Measurements from ENCODE around the gene RNF181. TPM values are rescaled to one million over a fixed set of nuclear protein-coding genes. Genes with fewer than 3 reads are reported as not detected.

RNF181 gene
- total RNA-seq, 4 donors from 2014 or later: 23.9 to 164 (median 141) TPM

DNA sequence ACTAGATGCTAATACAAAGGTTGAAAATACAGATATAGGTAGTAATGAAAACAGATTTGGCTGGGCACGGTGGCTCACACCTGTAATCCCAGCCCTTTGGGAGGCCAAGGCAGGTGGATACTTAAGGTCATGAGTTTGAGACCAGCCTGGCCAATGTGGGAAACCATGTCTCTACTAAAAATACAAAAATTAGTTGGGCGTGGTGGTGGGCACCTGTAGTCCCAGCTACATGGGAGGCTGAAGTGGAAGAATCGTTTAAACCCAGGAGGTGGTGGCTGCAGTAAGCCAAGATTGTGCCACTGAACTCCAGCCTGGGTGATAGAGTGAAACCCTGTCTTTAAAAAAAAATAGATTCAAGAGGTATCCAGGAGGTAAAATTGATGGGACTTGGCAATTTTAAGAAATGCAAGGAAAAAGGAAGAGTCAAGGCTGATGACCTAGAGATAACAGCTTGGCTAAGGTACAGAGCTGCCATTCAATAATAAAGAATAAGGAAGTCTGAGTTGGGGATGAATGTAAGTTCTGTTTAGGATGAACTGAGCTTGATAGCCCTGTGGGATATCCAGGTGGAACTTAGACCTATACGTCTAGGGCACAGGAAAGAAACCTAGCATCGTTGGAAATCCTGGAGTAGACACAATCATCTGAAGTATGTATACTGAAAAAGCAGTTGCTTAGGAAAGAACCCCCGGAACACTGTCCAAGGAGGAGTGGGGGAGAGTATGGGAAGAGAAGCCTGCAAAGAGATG, 47.5 kb upstream of the RNF181 start:
- in situ Hi-C loops (cut with MboI; ENCODE audit: low pct_ligation_motif_present in 1 of 4, low pct_unique_long_range_greater_than_20kb in 1 of 4, low sequenced_read_pairs in 3 of 4): loop anchor here in 1 of 4 donors (5.0 kb wide), 1 partner anchor 126 kb away; no protein-coding TSS in a partner anchor
- no peak for DNase-seq
- Histone ChIP-seq H3K9me3 (no peaks in the 10 kb centered on the region), H3K36me3 (peaks cover 0 to 35% (median 17%) of the 10 kb centered on the region in 4 donors), H3K27ac (peak overlapping the region in 1 of 4 donors; percentile 13), H3K4me3 (no peak overlapping the region), H3K27me3 (no peaks in the 10 kb centered on the region), H3K4me1 (peaks cover 0 to 14% (median under 1%) of the 10 kb centered on the region in 4 donors)
- intact Hi-C loops (cut with DNase I; ENCODE audit: low total_unique reads): no loop called here
- no peak for TF ChIP-seq EP300 (IDR thresholded peaks at IDR 0.05; ENCODE audit: low read depth)
- peak; percentile 18 for TF ChIP-seq POLR2A (IDR thresholded peaks at IDR 0.05)
- TF ChIP-seq, protein P1, sequence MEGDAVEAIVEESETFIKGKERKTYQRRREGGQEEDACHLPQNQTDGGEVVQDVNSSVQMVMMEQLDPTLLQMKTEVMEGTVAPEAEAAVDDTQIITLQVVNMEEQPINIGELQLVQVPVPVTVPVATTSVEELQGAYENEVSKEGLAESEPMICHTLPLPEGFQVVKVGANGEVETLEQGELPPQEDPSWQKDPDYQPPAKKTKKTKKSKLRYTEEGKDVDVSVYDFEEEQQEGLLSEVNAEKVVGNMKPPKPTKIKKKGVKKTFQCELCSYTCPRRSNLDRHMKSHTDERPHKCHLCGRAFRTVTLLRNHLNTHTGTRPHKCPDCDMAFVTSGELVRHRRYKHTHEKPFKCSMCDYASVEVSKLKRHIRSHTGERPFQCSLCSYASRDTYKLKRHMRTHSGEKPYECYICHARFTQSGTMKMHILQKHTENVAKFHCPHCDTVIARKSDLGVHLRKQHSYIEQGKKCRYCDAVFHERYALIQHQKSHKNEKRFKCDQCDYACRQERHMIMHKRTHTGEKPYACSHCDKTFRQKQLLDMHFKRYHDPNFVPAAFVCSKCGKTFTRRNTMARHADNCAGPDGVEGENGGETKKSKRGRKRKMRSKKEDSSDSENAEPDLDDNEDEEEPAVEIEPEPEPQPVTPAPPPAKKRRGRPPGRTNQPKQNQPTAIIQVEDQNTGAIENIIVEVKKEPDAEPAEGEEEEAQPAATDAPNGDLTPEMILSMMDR (IDR thresholded peaks at IDR 0.05): no peak
- TF ChIP-seq POLR2AphosphoS5 (IDR thresholded peaks at IDR 0.05): peak in 1 of 3 donors; percentile 10
- WGBS, 2 donors (ENCODE audit: low coverage in 1 of 2): 55 to 68% methylated on average over 6 of the region's 6 CpGs

DNA sequence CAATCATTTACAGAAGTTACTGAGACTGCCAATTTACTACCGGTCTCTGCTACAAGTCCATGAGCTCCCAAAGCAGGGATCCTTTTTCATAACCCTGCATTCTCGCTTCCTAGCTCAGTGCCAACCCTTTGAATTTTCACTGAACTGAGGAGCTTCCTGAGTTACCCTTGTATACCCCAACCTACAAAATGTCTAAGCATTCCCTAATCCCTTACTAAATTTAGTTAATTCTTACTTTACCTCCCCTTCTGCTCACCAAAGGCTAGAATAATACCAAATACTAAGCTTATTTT, 47.0 kb upstream of the RNF181 start:
- Histone ChIP-seq H3K4me3 (no peak overlapping the region), H3K36me3 (peaks cover 0 to 31% (median 14%) of the 10 kb centered on the region in 4 donors), H3K27ac (peak overlapping the region in 2 of 4 donors; percentile 0 to 13), H3K4me1 (peaks cover 0 to 9% (median 0%) of the 10 kb centered on the region in 4 donors), H3K9me3 (no peaks in the 10 kb centered on the region), H3K27me3 (no peaks in the 10 kb centered on the region)
- in situ Hi-C loops (cut with MboI; ENCODE audit: low pct_ligation_motif_present in 1 of 4, low pct_unique_long_range_greater_than_20kb in 1 of 4, low sequenced_read_pairs in 3 of 4): loop anchor here in 1 of 4 donors (5.0 kb wide), 1 partner anchor 126 kb away; no protein-coding TSS in a partner anchor
- WGBS, 2 donors (ENCODE audit: low coverage in 1 of 2): 60 to 71% methylated on average over 2 of the region's 2 CpGs
- intact Hi-C loops (cut with DNase I; ENCODE audit: low total_unique reads): no loop called here
- DNase-seq: no peak
- no peak for TF ChIP-seq POLR2A (IDR thresholded peaks at IDR 0.05)
- TF ChIP-seq POLR2AphosphoS5 (IDR thresholded peaks at IDR 0.05): no peak
- TF ChIP-seq, protein P1 (IDR thresholded peaks at IDR 0.05): no peak
- no peak for TF ChIP-seq EP300 (IDR thresholded peaks at IDR 0.05; ENCODE audit: low read depth)

DNA sequence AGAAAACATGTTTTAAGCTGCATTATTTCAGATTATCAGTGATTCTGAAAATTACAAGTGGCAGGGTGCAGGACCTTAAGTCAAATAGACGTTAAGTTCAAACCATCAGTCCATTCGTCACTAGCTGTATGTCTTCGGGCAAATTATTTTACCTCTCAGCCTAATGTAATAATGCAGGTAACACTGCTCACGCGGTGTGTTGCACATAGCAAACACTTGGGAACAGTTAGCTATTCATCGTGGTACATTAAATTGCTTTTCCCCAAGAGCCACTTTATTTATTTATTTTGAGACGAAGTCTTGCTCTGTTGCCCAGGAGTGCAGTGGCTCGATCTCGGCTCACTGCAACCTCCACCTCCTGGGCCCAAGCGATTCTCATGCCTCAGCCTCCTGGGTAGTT, 46.5 kb upstream of the RNF181 start:
- H3K27ac ChIP-seq: peak overlapping the region; percentile 9 to 40 (median 35)
- peaks cover 0 to 8% (median 0%) of the 10 kb centered on the region in 4 donors for H3K4me1 ChIP-seq
- no peak for TF ChIP-seq POLR2A (IDR thresholded peaks at IDR 0.05)
- TF ChIP-seq EP300 (IDR thresholded peaks at IDR 0.05; ENCODE audit: low read depth): no peak
- TF ChIP-seq POLR2AphosphoS5 (IDR thresholded peaks at IDR 0.05): no peak
- TF ChIP-seq, protein P1 (IDR thresholded peaks at IDR 0.05): no peak
- DNase-seq: no peak
- no peaks in the 10 kb centered on the region for H3K27me3 ChIP-seq
- in situ Hi-C loops (cut with MboI; ENCODE audit: low pct_ligation_motif_present in 1 of 4, low pct_unique_long_range_greater_than_20kb in 1 of 4, low sequenced_read_pairs in 3 of 4): loop anchor here in 1 of 4 donors (5.0 kb wide), 1 partner anchor 127 kb away; no protein-coding TSS in a partner anchor
- intact Hi-C loops (cut with DNase I; ENCODE audit: low total_unique reads): no loop called here
- H3K36me3 ChIP-seq: peaks cover 0 to 30% (median 15%) of the 10 kb centered on the region in 4 donors
- H3K9me3 ChIP-seq: no peaks in the 10 kb centered on the region
- 92 to 94% methylated on average over 7 to 10 of the region's 10 CpGs for WGBS, 2 donors (ENCODE audit: low coverage in 1 of 2)
- no peak overlapping the region for H3K4me3 ChIP-seq

DNA sequence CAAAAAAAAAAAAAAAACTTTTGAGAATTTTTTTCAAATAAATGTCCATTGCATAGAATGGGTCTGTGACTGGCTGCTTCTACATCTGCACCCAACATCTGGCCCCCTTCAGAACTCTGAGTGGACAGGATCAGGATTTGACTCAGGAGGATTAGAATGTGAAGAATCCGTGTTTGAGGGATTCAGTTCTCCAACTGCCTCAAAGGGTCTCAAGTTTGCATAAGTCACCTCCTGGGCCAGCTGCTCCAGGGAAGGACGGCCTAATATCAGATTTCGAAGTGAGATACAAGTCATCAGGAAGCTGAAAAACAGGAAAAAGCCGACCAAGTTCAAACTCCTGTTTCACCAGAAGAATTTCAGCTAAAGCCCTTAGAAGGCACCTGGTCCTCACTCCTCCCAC, 45.7 kb upstream of the RNF181 start:
- WGBS, 2 donors (ENCODE audit: low coverage in 1 of 2): 53% methylated on average over 4 of the region's 4 CpGs; no CpG with 5 or more reads in 1 of the 2 donors
- Histone ChIP-seq H3K4me3 (no peak overlapping the region), H3K4me1 (peaks cover 0 to under 1% (median 0%) of the 10 kb centered on the region in 4 donors), H3K27me3 (no peaks in the 10 kb centered on the region), H3K36me3 (peaks cover 0 to 31% (median 11%) of the 10 kb centered on the region in 4 donors), H3K27ac (peak overlapping the region; percentile 40 to 52 (median 48)), H3K9me3 (no peaks in the 10 kb centered on the region)
- in situ Hi-C loops (cut with MboI; ENCODE audit: low pct_ligation_motif_present in 1 of 4, low pct_unique_long_range_greater_than_20kb in 1 of 4, low sequenced_read_pairs in 3 of 4): loop anchor here in 3 of 4 donors (5.0 kb wide), 1 partner anchor 128 kb away; no protein-coding TSS in a partner anchor
- TF ChIP-seq POLR2AphosphoS5 (IDR thresholded peaks at IDR 0.05) (peak in 1 of 3 donors; percentile 19), POLR2A (IDR thresholded peaks at IDR 0.05) (no peak), EP300 (IDR thresholded peaks at IDR 0.05; ENCODE audit: low read depth) (no peak)
- TF ChIP-seq, protein P1 (IDR thresholded peaks at IDR 0.05): no peak
- DNase-seq: no peak
- intact Hi-C loops (cut with DNase I; ENCODE audit: low total_unique reads): no loop called here

All from transverse colon (tissue), 4 donors.